K562 (cell line): ENCODE measurements around the gene SRCIN1.

Experiments used
- NFIC ChIP-seq: fragments of 450-650 bp; IDR thresholded peaks from 2 replicates; pipeline ENCODE4 v1.6.1; 2017; ENCODE audit warnings: mild to moderate bottlenecking, inconsistent platforms
- TF ChIP-seq, protein P1 (sequence below), 2 experiments: fragments of 450-650 bp in 1 of 2; sonication (generic) in 1 of 2; formaldehyde crosslinking in 1 of 2; IDR thresholded peaks in 1 of 2; conservative IDR thresholded peaks in 1 of 2; 2 replicates each; pipeline versions ENCODE4 v1.6.1 to v1.8.1; 2016 to 2023; ENCODE audit warnings: mild to moderate bottlenecking in 2 of 2, moderate library complexity in 2 of 2, inconsistent platforms in 1 of 2, missing genetic modification reagents in 1 of 2

- TF ChIP-seq, protein P1, sequence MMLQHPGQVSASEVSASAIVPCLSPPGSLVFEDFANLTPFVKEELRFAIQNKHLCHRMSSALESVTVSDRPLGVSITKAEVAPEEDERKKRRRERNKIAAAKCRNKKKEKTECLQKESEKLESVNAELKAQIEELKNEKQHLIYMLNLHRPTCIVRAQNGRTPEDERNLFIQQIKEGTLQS (IDR thresholded peaks at IDR 0.05) = no peak
- TF ChIP-seq, protein P1 (CRISPR knock-in tag; conservative IDR thresholded peaks at IDR 0.05) = no peak
- no peak for TF ChIP-seq NFIC
Observed at GRCh38 chr17:38536661-38537060, 69.1 kb downstream of the SRCIN1 start.
